Fibroblast of the aortic adventitia (primary cell): ENCODE results near the gene CPA4. TPM values are rescaled to one million over a fixed set of nuclear protein-coding genes. Genes with fewer than 3 reads are reported as not detected.

ENCODE experiments used
- DNase-seq: peaks from one replicate; pipeline ENCODE4 v3.0.0-alpha.2; 2010; ENCODE audit warnings: low read depth
- H3K4me3 ChIP-seq: 2 replicates; pipeline ENCODE4 v1.5.1; 2011; ENCODE audit warnings: low read depth, mild to moderate bottlenecking, control low read depth, low read length, moderate library complexity
- CTCF ChIP-seq: IDR thresholded peaks from 2 replicates; pipeline ENCODE4 v1.5.1; 2011; ENCODE audit warnings: mild to moderate bottlenecking, low read length, control low read depth, inconsistent platforms; ENCODE audit not compliant: insufficient read depth
- total RNA-seq: library from RNA; depleted of rRNA; stranded (reverse); fragments of >200 nt; gene quantifications from 2 replicates; pipeline ENCODE4 v1.2.3, GENCODE V29; 2012; ENCODE audit warnings: low replicate concordance

The CPA4 gene
- total RNA-seq, 1 donor, result 7.7 TPM

GRCh38 chr7:130276796-130277762 lies 15.9 kb upstream of the CPA4 start:
- TF ChIP-seq CTCF, result no peak
- DNase-seq, result peak; percentile 66

DNA sequence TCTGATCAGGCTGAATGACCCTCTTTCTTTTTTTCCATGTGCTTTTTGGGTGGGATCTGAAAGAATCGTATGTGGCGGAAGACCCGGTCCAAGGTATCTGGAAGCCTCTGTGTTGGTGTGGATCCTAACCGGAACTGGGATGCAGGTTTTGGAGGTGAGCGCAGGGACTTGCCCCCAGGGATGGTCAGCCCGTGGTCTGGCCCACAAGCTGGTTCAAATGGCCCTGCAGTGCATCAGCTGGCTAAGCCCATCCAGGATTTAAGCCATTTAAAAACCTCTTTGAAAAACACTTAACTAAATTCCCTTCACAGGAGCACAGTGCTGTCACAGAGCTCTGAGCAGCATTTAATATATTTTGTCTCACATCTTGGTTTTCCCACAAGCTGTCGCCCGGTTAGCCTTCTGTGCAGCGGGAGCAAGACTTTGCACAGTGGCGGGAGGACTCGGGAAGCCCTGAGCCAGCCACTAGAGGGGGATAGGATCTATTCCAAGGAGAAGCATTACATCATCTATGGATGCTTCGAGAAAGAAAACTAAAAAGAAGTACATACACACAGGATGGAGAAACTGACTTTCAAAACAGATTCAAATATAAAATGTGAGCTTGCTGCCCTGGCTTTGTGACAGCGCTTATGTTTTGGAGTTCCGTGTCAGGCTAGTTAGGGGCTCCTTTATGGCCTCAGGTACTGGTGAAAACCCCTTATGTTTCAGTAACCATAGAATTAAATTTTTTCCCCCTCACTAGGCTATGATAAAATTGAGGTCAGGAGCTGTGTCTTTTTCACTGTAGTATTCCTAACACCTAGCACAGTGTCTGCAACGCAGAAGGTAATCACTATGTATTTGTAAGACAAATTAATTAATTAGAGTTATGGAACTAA lies 15.0 kb upstream of the CPA4 start:
- DNase-seq, result peak; percentile 79
- H3K4me3 ChIP-seq, result no peak overlapping the region
- peak; percentile 67 for TF ChIP-seq CTCF

More at GRCh38 chr7:130276796-130277762, 15.9 kb upstream of the CPA4 start:
- H3K4me3 ChIP-seq, result no peak overlapping the region

DNA sequence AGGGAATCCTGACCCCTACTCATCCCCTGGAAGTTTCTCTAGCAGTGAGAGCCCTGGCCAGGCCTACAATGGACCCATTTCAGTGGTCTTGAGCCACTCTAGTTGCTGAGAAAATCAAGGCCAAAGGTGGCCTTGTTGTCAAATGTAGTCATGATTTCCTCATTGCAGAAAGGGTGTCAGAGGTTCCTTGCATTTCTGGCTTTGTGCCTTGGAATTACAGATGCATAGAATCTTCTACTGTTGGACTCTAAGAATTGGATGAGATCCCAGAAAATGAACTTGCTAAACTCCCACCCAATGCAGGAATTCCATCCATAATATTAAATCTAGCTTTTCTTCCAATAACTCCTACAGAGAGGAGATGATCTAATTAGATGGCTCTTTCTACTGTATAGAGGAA lies 14.1 kb upstream of the CPA4 start:
- TF ChIP-seq CTCF, result no peak
- DNase-seq, result peak; percentile 95
- H3K4me3 ChIP-seq, result no peak overlapping the region

DNA sequence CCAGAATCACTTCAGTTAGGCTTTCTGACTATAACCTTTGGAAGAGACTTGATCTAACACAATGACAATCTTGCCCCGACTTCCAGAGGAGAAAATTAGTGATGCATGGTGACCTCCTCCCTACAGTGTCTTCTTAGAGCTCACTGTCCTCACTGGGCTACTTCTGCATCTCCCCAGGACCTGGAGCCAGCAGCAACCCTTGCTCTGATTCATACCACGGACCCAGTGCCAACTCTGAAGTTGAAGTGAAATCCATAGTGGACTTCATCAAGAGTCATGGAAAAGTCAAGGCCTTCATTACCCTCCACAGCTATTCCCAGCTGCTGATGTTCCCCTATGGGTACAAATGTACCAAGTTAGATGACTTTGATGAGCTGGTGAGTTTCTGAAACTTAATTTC lies 13.7 kb upstream of the CPA4 start:
- no peak overlapping the region for H3K4me3 ChIP-seq
- no peak for TF ChIP-seq CTCF
- peak; percentile 44 for DNase-seq

DNA sequence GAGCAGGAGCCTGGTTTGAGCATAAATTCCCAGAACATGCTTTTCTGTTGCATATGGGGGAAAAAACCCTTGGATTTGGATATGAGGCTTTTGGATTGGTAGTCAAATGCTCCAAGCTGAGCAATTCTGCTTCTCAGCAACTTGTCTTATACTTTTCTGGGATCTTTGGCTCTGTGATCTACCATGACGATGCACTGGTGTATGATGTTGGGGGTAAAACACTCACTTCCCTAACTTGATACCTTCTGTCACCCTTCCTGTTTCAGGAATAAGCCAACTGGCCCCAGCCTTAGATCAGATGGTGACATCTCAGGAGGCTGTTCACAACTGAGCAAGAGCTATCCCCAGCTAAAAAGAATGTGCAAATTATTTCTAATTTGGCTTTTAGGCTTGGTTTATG lies 13.1 kb upstream of the CPA4 start:
- no peak for DNase-seq
- H3K4me3 ChIP-seq, result no peak overlapping the region
- TF ChIP-seq CTCF, result no peak

- no peak for TF ChIP-seq CTCF
- peak; percentile 94 for DNase-seq
Measured at GRCh38 chr7:130281260-130281659, 11.7 kb upstream of the CPA4 start.

More at GRCh38 chr7:130281260-130281659, 11.7 kb upstream of the CPA4 start:
- H3K4me3 ChIP-seq, result no peak overlapping the region
